ENCODE data around the gene APOL4.

- no peak for TF ChIP-seq CTCF (IDR thresholded peaks at IDR 0.05)
- TF ChIP-seq EZH2 (IDR thresholded peaks at IDR 0.05; ENCODE audit: borderline replicate concordance, insufficient read depth, low read depth, low read length, poor library complexity, severe bottlenecking), result no peak
Observed at GRCh38 chr22:36143956-36144355, 57.7 kb downstream of the APOL4 start.
